NCI-H2196 treated with DMSO at 0.1 percent for 48 hours (cell line): ENCODE data around the gene STUB1.
A peak's percentile ranks its signal among the peaks of the same experiment; 100 is the strongest.

Experiments used
- DNase-seq: peaks from one replicate; lab custom pipeline; 2025; ENCODE audit not compliant: unreplicated experiment; lab: John Stamatoyannopoulos, UW

Gene STUB1

GRCh38 chr16:693766-694165 is 13.6 kb downstream of the STUB1 start:
- DNase-seq: no peak

- DNase-seq: no peak
These were observed 14.1 kb downstream of the STUB1 start for GRCh38 chr16:694187-694862.

- DNase-seq: no peak
These were observed 14.7 kb downstream of the STUB1 start for GRCh38 chr16:694863-695354.

- peak; percentile 96 for DNase-seq
These were observed 15.3 kb downstream of the STUB1 start for GRCh38 chr16:695355-696089.

- no peak for DNase-seq
These were observed 18.9 kb downstream of the STUB1 start for GRCh38 chr16:698911-699671.

- no peak for DNase-seq
These were observed 20.7 kb downstream of the STUB1 start for GRCh38 chr16:700684-701584.

- no peak for DNase-seq
These were observed 22.1 kb downstream of the STUB1 start for GRCh38 chr16:702341-702740.

- no peak for DNase-seq
These were observed 23.2 kb downstream of the STUB1 start for GRCh38 chr16:703406-703805.

GRCh38 chr16:704047-704446 is 23.8 kb downstream of the STUB1 start:
- no peak for DNase-seq

- DNase-seq: peak; percentile 33
These were observed 24.6 kb downstream of the STUB1 start for GRCh38 chr16:704552-705380.

GRCh38 chr16:705431-706188 is 25.4 kb downstream of the STUB1 start, which contains the start of gene FBXL16:
FBXL16 (minus strand) TSS chr16:705801; CDS start chr16:697405, 8,396 bp downstream.
- DNase-seq: peak; percentile 63

GRCh38 chr16:706189-707061 is 26.2 kb downstream of the STUB1 start:
- DNase-seq: no peak

- no peak for DNase-seq
These were observed 26.9 kb downstream of the STUB1 start for GRCh38 chr16:707062-707538.

GRCh38 chr16:708019-708418 is 27.8 kb downstream of the STUB1 start:
- DNase-seq: no peak

GRCh38 chr16:708959-709358 is 28.7 kb downstream of the STUB1 start:
- DNase-seq: no peak

GRCh38 chr16:709566-710499 is 29.6 kb downstream of the STUB1 start:
- peak; percentile 84 for DNase-seq
